NT2/D1 (cell line): ENCODE measurements around the gene TCF4.

Source experiments
- SUZ12 ChIP-seq: IDR thresholded peaks from 2 replicates; pipeline ENCODE4 v1.6.1; 2011; ENCODE audit not compliant: insufficient read length, insufficient read depth; ENCODE audit errors: extremely low read depth
- YY1 ChIP-seq: IDR thresholded peaks from 2 replicates; pipeline ENCODE4 v1.6.1; 2011; ENCODE audit not compliant: insufficient read length, insufficient read depth
- ZNF274 ChIP-seq: IDR thresholded peaks from 2 replicates; pipeline ENCODE4 v1.6.1; 2011; ENCODE audit warnings: mild to moderate bottlenecking, low read depth, low read length

- TF ChIP-seq YY1 (no peak), SUZ12 (no peak), ZNF274 (no peak)
These were observed 213.3 kb downstream of the TCF4 start for GRCh38 chr18:55374741-55375140.
